GM21390 (cell line): ENCODE results near the gene SERPINA6.
"Not testable (repeated sequence)": the region's sequence is repeated elsewhere in the genome, so short reads cannot be mapped to it uniquely, and the experiment has no call there.

Experiments used
- ATAC-seq: cut with Tn5 transposase; IDR thresholded peaks from one replicate; pipeline ENCODE4 v1.9.1; 2021; ENCODE audit not compliant: unreplicated experiment

Gene SERPINA6

DNA sequence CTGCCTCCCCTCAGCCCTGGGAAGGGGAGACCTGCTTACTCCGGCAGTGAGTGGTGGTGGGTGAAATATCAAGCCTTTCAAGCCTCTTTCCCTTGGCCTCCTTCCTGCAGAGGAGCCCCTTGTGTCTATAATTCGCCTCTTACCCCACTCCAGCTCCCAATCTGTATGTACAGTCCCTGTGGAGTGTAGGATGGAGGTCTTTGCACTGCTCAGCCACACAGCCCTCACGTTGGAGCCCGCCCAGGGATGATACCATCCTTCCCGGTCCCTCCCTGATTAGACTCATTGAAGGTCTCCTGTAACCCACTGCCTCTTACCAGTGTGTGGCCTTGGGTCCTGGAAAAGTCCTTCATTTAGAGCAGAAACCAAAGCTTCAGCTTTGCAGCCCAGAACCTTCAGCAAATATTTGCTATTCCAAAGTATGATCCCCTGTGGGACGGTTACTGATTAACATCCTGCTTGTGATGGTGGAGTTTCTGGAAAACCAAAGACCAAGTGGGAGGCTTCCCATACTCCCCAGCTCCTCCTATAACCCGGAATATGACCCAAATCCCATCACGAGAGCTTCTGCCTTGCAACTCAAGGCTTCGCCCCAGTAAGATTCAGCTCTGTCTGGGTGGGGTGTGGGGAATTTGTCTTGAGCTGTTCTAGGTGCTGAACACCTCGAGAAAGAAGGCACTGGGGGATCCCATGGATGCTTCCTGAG, 30.1 kb downstream of the SERPINA6 start, which contains the start of gene SERPINA10:
Gene SERPINA10 (minus strand): TSS at position 397 of the 706 bp plus-strand sequence. CDS start 2,675 bp downstream, outside the sequence.
- ATAC-seq, result no peak

DNA sequence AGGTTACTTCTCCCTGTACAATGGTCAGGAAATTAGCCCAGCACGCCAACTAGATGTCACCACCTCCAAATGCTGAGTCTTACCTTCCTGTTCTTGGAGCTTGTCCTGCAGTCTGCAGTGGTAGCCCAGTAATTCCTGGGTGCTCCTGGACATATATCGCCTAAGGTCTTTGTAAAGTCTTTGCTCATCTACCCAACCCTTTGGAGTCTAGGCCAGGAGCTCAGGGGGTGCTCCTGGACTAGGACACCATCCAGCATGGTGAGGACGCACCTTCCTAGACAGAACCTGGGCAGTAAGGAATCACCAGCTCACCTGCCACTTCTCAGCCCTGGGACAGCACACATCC, 30.6 kb downstream of the SERPINA6 start:
- no peak for ATAC-seq

DNA sequence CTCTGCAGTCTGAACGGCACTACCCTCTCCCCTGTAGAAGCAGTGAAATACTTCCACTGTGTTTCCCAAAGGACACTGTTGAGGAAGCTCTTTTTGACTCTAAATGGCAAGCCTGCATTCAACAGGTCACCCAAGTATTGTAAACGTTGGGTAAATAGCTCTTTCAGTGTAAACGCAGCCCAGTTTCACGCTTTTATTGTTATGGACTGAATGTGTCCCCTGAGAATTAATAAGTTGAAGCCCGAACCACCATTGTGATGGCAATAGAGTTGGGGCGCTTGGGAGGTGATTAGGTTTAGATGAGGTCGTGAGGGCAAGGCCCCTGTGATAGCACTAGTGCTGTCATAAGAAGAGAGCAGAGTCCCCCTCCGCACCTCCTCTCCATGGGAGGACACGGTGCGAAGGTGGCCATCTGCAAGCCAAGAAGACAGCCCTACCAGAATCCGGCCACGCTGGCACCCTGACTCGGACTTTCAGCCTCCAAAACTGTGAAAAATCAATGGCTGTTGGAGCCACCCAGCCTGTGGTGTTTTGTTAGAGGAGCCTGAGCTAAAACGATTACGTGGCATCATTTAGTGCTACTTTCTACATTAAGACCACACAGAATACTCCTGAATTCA, 31.1 kb downstream of the SERPINA6 start:
- ATAC-seq, result no peak

DNA sequence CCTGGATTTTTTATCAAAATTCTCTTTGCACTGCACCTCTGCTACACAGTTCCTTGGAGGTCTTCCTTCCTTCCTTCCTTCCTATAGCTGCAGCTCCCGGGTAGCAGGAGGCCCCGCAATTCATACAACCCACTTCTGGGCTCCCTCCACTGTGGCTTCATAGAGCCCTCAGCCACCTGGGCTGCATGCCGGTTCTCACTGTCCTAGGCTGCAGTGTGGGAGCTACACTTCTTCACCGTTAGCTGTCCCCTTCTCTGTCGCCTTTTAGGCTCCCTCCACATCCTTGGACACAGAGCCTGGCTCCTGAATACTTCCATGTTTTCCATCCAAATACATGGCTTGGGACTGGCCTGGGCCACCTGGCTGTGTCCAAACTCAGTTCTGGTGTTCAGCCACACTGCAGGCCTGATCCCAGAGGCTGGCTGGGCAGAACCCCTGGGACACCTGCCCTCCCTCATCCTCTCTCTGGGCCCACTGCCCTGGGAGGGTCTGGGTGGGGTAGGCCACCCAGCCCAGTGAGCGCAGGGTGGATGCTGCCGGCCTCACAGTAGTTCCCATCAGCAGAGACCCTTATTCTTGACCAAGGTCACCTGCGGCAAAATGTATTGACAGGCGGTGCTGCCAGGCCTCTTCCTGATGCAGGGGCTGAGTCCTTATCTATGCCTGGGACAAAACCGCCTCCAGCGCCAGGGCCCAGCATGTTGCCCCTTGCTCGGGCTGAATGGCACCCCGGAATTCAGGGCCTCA, 31.8 kb downstream of the SERPINA6 start:
- no peak for ATAC-seq

DNA sequence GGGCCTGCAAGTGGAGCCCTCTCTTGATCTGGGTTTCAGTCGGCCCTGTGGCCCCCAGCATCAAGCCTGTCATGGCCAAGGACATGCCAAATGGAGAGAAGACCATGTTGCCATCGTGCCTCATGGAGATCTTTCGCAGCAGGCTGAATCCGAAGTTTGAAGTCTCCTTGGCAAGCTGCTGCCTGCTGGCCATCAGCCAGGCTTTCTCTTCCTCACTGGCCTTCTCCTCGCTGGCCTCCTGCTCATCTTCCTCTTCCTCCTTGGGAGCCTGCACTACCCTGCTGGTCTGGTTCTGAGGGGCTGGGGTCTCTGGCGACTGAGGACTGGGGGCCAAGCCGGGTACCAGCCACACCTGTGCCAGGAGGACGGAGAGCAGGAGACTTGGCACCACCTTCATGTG, 32.9 kb downstream of the SERPINA6 start:
- ATAC-seq, result no peak

DNA sequence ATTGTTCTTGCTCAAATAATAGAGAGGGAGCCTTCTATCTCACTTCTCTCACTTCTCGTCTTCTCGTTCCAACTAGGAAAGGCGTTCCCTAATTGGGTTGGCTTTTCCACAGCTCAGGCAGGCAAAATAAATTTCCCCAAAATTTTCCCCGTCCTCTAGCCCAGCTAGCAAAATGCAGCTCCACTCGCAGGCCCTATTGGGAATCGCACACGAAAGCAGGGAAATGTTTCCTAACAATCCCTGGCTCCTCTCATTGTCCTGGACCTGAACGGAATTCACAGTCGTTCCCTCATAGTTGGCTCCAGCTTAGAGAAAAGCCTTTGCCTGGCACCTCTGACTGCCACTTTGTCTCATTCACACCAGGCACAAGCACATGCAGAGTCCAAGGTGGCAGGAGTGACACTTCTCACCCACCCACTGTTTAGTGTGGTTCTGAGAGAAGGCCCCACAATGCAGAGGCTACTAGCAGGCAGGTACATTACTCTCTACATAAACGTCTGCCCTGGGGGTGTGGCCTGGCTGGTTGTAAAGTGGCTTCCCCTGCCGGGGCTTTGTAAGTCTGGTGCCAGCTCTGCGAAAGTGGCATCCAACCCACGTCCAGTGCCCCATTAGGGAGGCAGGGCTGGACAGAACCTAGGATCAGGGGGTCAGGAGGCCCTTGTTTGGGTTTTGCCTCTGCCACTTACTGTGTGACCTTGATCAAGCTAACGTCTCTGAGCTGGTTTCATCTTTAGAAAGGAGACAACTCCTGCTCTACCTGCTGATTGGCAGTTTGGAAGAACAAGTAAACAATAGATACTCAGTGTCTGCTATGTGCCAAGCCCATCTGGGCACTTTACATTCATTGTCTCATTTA, 34.3 kb downstream of the SERPINA6 start:
- no peak for ATAC-seq

DNA sequence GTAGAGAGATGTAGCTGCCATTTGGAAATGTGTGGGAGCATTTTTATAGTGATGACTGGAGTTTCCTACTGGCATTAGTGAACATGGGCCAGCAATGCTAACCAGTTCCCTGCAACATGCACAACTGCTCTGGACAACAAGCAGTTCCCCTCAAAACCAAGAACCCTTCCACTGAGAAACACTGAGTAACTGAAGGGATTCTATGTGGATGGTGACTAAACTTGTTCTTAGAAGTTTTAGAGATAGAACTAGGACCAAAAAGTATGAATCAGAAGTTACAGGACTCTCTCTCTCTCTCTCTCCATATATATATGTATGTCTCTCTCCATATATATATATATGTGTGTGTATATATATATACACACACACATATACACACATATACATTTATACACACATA, 38.0 kb downstream of the SERPINA6 start:
- ATAC-seq, result no peak

DNA sequence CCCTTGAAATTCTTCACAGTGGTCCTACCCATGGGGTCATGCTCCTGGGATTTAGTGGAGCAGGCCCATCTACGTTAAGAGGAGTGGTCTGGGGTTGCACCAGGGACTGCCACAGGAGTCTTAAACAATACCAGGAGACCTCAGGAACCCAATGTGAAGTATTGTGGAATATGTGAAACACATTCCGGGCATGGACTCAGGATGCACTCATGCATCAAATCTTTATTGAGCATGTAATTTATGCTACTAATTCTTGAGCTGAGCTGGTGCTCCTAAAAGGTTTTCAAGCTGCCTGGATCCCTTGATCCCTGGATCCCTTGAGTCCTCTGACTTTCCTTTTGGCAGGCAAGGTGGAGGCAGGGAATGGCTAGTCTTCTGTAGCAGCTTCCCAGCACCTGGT, 38.9 kb downstream of the SERPINA6 start:
- no peak for ATAC-seq

DNA sequence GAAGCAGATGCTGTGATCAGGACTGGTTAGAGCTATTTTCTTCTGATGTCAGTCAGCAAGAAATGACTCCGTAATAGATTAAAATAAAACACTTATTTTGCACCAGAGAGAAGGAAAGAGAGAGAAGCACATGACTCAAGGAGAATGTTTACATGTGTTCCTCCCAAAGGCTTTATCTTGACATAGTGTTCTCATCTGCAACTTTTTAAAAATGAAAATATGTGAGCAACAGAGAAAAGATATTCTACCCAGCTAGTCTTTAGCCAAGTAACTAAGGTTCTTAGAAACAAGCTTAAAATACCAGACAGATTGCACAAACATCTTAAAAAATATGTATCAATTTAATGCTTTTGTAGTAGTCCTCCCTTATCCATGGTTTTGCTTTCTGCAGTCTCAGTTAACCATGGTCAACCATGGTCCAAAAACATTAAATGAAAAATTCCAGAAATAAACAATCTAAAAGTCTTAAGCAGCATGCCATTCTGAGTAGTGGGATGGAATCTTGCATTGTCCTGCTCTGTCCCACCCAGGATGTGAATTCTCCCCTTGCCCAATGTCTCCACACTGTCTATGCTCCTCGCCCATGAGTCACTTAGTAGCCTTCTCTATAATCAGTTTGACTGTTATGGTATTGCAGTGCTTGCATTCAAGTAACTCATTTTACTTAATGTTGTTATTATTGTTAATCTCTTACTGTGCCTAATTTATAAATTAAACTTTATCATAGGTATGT, 40.0 kb downstream of the SERPINA6 start:
- no peak for ATAC-seq

DNA sequence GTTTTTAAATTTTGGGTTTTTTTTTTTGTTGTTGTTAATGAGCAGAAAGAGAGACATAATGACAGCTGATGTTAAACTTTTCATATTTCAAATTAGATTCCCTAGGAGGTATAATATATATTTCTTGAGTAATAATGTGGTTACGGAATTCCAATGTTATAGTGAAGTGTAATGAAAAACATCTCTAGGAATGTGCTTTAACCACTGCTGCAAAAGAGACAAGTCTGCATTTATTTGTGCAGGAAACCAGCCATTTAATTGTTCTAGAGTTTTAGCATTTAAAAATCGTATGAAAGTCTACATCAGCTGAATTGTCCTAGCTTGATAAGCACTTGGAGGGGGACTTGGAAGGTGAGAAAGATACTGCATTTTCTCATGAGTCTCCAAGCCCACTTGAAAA, 44.4 kb downstream of the SERPINA6 start:
- ATAC-seq, result no peak

DNA sequence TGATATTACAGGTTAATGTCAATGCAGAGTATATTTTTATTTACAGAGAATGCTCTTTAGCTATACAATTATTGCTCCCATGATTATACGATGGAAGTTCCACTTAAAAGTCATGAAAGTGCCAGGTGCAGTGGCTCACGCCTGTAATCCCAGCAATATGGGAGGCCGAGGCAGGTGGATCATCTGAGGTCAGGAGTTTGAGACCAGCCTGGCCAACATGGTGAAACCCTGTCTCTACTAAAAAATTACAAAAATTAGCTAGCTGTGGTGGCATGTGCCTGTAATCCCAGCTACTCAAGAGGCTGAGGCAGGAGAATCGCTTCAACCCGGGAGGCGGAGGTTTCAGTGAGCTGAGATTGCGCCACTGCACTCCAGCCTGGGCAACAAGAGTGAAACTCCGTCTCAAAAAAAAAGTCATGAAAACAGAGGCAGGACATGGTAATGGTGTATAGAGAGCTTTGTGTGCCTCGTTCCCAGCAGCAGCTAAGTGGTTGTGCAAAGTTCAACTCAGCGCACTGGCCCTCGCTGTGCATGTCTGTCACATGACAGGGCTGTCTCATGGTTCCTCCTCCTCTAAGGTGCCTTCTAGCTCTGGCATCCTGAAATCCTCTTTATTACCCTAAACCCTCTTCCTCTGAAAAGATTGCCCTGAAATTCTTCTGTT, 46.1 kb downstream of the SERPINA6 start:
- not testable (repeated sequence) for ATAC-seq

DNA sequence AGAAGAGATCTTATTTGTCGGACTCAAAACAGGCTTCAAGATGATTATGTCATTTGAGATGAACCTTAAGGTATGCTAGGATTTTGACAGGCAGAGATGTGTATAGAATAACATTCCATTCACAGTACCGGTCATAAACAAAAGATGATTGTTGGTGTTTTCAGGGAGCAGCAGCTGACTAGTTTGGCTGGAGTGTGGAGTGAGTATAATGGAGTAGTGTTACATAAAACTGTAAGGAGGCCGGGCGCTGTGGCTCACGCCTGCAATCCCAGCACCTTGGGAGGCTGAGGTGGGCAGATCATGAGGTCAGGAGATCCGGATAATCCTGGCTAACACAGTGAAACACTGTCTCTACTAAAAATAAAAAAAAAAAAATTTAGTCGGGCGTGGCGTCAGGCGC, 54.0 kb downstream of the SERPINA6 start:
- ATAC-seq, result no peak

DNA sequence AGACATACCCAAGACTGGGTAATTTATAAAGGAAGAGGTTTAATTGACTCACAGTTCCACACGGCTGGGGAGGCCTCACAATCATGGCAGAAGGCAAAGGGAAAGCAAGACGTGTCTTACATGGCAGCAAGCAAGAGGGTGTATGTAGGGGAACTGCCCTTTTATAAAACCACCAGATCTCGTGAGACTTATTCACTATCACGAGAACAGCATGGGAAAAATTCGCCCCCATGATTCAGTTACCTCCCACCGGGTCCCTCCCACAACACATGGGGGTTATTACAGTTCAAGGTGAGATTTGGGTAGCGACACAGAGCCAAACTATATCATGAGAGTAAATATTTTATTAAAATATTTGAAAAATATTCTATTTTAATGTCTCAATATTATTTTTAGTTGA, 54.6 kb downstream of the SERPINA6 start:
- ATAC-seq, result not testable (repeated sequence)

DNA sequence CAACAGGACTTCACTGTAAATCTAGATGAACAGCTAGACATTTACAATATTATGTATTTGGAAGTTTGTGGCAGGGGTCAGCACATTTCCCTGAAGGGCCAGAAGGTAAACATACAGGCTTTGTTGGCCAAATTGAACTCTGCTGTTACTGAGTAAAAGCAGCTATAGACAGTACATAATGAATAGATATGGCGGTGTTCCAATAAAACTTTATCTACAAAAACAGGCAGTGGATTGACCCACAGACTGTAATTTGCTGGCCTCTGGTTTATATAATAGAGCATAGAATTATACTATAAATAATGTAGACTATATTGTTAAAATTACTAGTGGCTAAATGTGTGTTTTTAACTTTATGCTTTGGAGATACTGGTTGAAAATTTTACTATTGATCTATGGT, 55.8 kb downstream of the SERPINA6 start:
- no peak for ATAC-seq

DNA sequence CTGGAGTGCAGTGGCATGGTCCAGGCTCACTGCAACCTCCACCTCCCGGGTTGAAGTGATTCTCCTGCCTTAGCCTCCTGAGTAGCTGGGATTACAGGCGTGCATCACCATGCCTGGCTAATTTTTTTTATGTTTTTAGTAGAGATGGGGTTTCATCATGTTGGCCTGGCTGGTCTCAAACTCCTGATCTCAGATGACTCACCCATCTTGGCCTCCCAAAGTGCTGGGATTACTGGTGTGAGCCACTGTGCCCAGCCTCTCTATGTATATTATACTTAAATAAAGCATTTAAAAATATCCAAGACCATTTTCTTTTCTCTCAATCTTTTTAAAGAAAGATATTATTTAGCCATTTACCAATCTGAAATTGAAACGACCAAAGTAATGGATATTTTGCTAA, 58.9 kb downstream of the SERPINA6 start:
- not testable (repeated sequence) for ATAC-seq
